Measurements from ENCODE around the gene CELF2.

Gene CELF2

DNA sequence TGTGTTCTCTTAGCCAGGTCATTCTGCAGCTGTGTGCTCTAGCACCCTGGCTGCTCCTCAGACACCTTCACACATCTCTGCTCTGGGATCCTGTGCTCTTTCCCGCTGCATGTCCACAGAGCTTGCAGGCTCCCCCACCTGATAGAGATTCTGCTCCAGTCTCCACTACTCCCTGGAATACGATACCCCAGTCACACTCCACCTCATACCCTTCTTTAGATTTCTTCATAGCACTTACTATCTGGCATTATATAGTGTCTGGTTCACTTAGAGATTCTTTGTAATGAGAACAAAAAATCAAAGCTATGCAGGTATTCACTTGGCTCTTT, 88.0 kb downstream of the CELF2 start:
- FAIRE-seq = no peak
- TF ChIP-seq CTCF (IDR thresholded peaks at IDR 0.05; ENCODE audit: insufficient read depth, missing control alignments) = no peak

GRCh38 chr10:11106621-11107374, 89.1 kb downstream of the CELF2 start:
- no peak for TF ChIP-seq CTCF (IDR thresholded peaks at IDR 0.05; ENCODE audit: insufficient read depth, missing control alignments)

More for the DNA sequence above, 88.0 kb downstream of the CELF2 start:
- DNase-seq (ENCODE audit: insufficient read length, low spot score) = no peak

GRCh38 chr10:11107948-11108347, 90.3 kb downstream of the CELF2 start:
- no peak for FAIRE-seq
- TF ChIP-seq CTCF (IDR thresholded peaks at IDR 0.05; ENCODE audit: insufficient read depth, missing control alignments) = no peak
- no peak for DNase-seq (ENCODE audit: insufficient read length, low spot score)

More at GRCh38 chr10:11106621-11107374, 89.1 kb downstream of the CELF2 start:
- DNase-seq (ENCODE audit: insufficient read length, low spot score) = no peak
- no peak for FAIRE-seq

DNA sequence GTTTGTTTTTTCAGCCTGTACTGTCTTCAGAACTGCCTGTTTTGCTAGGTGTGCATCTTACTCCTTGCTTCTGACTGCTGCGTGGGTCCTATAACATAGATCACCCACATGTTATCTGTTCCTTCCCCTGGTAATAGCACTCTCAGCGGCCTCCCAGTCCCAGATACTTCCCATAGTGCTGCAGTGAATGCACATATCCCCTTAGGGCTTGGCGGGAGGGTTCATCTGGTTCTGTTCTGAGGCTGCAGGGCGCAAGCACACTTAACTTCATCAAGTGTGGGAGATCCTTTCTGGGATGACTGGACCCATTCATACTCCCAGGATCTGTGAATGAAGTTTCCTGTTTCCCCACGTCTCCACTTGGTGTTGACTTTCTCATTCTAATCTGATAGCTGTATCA, 90.7 kb downstream of the CELF2 start:
- FAIRE-seq (no peak), DNase-seq (ENCODE audit: insufficient read length, low spot score) (no peak)
- no peak for TF ChIP-seq CTCF (IDR thresholded peaks at IDR 0.05; ENCODE audit: insufficient read depth, missing control alignments)

- FAIRE-seq (no peak), DNase-seq (ENCODE audit: insufficient read length, low spot score) (no peak)
- TF ChIP-seq CTCF (IDR thresholded peaks at IDR 0.05; ENCODE audit: insufficient read depth, missing control alignments) = no peak
These were observed 91.9 kb downstream of the CELF2 start for GRCh38 chr10:11109590-11109989.

DNA sequence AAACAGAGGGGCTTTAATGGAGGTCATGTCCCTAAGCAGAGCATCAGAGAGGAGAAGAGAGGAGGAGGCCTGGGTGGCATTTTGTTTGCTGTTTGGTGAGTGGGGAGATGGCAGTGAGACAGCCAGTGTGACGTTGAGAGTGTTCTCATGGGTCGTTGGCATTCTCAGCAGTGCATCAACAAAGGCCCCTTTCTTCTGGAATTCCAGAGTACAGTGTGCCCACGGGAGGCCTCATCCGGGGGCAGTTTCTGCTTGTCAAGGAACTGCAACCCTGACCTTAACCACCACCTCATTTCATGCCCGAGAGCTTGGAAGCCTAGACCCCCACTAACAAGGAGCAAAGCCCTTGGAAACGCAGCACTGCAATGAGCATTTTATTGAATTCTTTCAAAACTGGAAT, 92.9 kb downstream of the CELF2 start:
- TF ChIP-seq CTCF (IDR thresholded peaks at IDR 0.05; ENCODE audit: insufficient read depth, missing control alignments) = no peak
- DNase-seq (ENCODE audit: insufficient read length, low spot score) (no peak), FAIRE-seq (no peak)

DNA sequence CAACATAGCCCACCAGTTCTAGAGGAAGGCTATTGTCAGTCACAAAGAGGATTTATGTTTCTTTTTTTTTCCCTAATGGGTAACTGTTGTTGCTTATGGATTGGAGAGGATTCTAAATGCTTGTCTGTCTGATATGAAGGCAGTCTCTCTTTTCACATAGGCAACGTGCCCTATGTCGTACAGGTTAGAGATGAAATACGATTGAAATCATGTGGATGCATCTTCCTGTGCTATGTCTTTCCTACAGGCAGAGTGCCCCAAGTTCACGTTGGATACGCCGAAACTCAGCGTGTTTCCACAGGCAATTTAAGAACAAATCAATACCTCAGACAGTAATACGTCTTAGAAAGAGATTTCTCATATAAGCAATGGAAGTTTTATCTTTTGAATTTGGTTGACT, 93.8 kb downstream of the CELF2 start:
- no peak for TF ChIP-seq CTCF (IDR thresholded peaks at IDR 0.05; ENCODE audit: insufficient read depth, missing control alignments)
- FAIRE-seq (no peak), DNase-seq (ENCODE audit: insufficient read length, low spot score) (no peak)
